Measurements from ENCODE around the gene JMJD4.

JMJD4 gene

DNA sequence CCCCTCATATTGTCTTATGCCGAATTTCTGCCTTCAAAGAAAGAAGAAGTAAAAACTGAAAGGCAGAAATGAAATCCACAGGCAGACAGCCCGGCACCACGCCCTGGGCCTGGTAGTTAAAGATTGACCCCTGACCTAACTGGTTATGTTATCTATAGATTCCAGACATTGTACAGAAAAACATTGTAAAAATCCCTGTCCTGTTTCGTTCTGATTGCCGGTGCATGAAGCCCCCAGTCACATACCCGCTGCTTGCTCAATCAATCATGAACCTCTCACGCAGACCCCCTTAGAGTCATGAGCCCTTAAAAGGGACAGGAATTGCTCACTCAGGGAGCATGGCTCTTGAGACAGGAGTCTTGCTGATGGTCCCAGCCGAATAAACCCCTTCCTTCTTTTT, 49.3 kb downstream of the JMJD4 start:
- no peaks in the 10 kb centered on the region for H3K36me3 Mint-ChIP-seq
- H3K9me3 Mint-ChIP-seq, result peaks cover 39% of the 10 kb centered on the region
- CTCF ChIA-PET, result interaction anchor here (0.6 kb wide), 1 partner anchor 113 kb away, joined by 3 read pairs; no protein-coding TSS in a partner anchor
- no peaks in the 10 kb centered on the region for H3K4me1 Mint-ChIP-seq
- no peak overlapping the region for H3K4me3 Mint-ChIP-seq
- H3K27me3 Mint-ChIP-seq, result no peaks in the 10 kb centered on the region
- no peak for DNase-seq
- no peak overlapping the region for H3K27ac Mint-ChIP-seq

Measured in activated naive CD4-positive, alpha-beta T cell treated with anti-CD3 and anti-CD28 coated beads, Interleukin-2, amount 10 ng/mL, durations not matched to agents 7 days and 5 days (primary cell).